GM21619 (cell line): ENCODE data around the gene SLC25A28.
A peak's percentile ranks its signal among the peaks of the same experiment; 100 is the strongest.
"Not testable (repeated sequence)": the region's sequence is repeated elsewhere in the genome, so short reads cannot be mapped to it uniquely, and the experiment has no call there.

Experiments used
- ATAC-seq: cut with Tn5 transposase; IDR thresholded peaks from one replicate; pipeline ENCODE4 v1.9.1; 2021; ENCODE audit not compliant: unreplicated experiment

The SLC25A28 gene

GRCh38 chr10:99628923-99629624 is 8.8 kb upstream of the SLC25A28 start:
- ATAC-seq, result no peak

- ATAC-seq, result not testable (repeated sequence)
These were observed 4.9 kb upstream of the SLC25A28 start for GRCh38 chr10:99625124-99625523.

GRCh38 chr10:99623919-99624318 is 3.7 kb upstream of the SLC25A28 start:
- ATAC-seq, result no peak

- ATAC-seq, result no peak
These were observed 1.4 kb upstream of the SLC25A28 start for GRCh38 chr10:99621454-99622251.

- ATAC-seq, result peak; percentile 84
These were observed 643 bp upstream of the SLC25A28 start for GRCh38 chr10:99620711-99621453.

- ATAC-seq, result no peak
These were observed 994 bp downstream of the SLC25A28 start for GRCh38 chr10:99619090-99619800.

GRCh38 chr10:99617696-99618095 is 2.5 kb downstream of the SLC25A28 start:
- no peak for ATAC-seq

- ATAC-seq, result no peak
These were observed 4.8 kb downstream of the SLC25A28 start for GRCh38 chr10:99615426-99615825.

GRCh38 chr10:99612167-99612831 is 7.9 kb downstream of the SLC25A28 start:
- no peak for ATAC-seq

GRCh38 chr10:99611326-99611725 is 8.9 kb downstream of the SLC25A28 start:
- no peak for ATAC-seq

- ATAC-seq, result no peak
These were observed 10.0 kb downstream of the SLC25A28 start for GRCh38 chr10:99610221-99610620.

- ATAC-seq, result no peak
These were observed 11.1 kb downstream of the SLC25A28 start for GRCh38 chr10:99609186-99609585.

- ATAC-seq, result no peak
These were observed 14.9 kb downstream of the SLC25A28 start for GRCh38 chr10:99605351-99605750.

- no peak for ATAC-seq
These were observed 15.4 kb downstream of the SLC25A28 start for GRCh38 chr10:99604862-99605261.

- no peak for ATAC-seq
These were observed 21.3 kb downstream of the SLC25A28 start for GRCh38 chr10:99598781-99599509.

GRCh38 chr10:99598011-99598410 is 22.2 kb downstream of the SLC25A28 start:
- ATAC-seq, result no peak

- not testable (repeated sequence) for ATAC-seq
These were observed 23.5 kb downstream of the SLC25A28 start for GRCh38 chr10:99596708-99597107.

GRCh38 chr10:99595770-99596465 is 24.3 kb downstream of the SLC25A28 start:
- no peak for ATAC-seq

- ATAC-seq, result no peak
These were observed 25.0 kb downstream of the SLC25A28 start for GRCh38 chr10:99595236-99595635.
